GM18498 (cell line): ENCODE measurements around the gene DAW1.
"Not testable (repeated sequence)": the region's sequence is repeated elsewhere in the genome, so short reads cannot be mapped to it uniquely, and the experiment has no call there.

ENCODE experiments used
- ATAC-seq: cut with Tn5 transposase; IDR thresholded peaks from one replicate; pipeline ENCODE4 v1.9.1; 2021; ENCODE audit warnings: mild to moderate bottlenecking, moderate library complexity; ENCODE audit not compliant: unreplicated experiment

DAW1 gene, protein sequence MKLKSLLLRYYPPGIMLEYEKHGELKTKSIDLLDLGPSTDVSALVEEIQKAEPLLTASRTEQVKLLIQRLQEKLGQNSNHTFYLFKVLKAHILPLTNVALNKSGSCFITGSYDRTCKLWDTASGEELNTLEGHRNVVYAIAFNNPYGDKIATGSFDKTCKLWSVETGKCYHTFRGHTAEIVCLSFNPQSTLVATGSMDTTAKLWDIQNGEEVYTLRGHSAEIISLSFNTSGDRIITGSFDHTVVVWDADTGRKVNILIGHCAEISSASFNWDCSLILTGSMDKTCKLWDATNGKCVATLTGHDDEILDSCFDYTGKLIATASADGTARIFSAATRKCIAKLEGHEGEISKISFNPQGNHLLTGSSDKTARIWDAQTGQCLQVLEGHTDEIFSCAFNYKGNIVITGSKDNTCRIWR

DNA sequence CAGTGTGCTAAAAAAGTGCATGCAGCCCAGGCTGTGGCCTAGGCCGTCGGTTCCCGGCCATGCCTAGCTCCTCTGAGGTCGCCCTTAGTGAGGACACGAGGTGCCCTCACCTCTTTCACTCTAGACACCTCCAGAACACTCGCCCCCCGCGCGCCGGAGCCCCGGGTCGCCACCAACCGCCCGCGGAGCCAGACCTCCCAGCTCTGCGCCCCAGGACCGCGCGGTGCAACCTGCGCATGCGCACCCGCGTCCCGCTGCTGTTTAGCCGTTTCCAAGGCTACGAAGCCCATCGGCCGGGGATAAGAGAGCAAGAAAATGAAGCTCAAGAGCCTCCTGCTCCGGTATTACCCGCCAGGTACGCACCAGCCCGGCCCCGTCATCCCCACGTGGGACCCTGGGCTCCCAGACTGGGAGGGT is at the start of gene DAW1:
Gene DAW1, plus strand, starts transcription at position 257 of the 417 bp plus-strand sequence. Its CDS starts 59 bp downstream, at position 316.
- ATAC-seq = peak; percentile 61

DNA sequence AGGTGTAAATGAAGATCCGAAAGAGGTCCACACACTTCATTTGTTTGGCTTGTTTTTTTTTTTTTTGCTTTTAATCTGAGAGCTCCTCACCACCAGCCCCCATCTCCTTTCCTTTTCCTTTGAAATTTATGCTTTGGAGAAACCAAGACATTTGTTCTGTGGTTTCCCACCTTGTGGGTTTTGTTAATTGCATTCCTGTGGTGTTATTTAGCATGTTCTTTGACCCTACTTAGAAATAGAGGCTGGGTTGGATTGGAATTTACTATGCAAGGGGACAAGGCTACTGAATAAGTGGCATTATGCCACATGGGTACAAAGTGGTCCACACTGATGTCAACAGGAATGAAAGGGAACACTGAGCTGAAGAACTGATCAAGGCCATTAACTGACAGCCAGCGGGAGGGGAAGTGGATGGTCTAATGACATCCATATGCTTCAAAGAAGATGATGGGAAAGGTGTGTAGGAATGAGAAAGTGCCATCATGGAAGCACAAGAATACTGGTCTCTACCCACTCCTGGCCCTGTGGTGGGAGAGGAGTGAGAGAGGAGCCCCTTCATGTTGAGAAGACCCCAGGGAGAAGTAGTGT is 48.9 kb upstream of the DAW1 start:
- no peak for ATAC-seq

DNA sequence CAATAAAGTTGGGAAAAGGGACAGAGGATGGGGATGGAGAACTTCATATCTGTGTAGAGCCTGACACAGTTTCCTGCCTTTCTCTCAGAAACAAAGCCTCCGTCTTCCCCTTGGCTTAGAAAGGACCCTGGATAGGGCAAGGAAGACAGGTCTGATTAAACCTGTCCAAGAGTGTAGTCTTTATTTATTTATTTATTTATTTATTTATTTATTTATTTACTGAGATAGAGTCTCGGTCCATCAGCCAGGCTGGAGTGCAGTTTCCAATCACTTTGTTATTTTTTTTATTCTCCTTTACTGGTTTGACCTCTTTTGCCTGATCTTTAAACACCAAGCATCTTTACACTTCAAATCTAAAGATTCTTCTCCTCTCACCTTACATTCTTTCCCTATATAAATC is 47.5 kb upstream of the DAW1 start:
- no peak for ATAC-seq

DNA sequence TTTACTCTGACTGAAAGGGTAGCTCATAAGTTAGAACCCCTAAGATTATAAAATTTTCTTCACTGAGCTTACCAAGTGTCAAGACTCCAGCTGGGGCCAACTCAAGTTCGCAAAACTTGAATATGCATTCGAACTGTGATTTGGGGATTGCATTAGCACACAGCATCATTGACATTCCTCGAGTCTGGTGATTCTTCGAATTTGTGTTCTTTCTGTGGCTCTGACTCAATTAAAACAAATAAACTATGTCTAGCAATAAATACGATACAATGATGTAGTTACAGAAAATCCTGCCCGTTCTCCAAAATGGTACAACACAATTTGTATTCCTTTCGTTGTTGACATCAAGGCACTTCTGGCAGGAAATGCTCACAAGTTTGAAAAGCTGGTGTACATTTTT is 46.7 kb upstream of the DAW1 start:
- no peak for ATAC-seq

DNA sequence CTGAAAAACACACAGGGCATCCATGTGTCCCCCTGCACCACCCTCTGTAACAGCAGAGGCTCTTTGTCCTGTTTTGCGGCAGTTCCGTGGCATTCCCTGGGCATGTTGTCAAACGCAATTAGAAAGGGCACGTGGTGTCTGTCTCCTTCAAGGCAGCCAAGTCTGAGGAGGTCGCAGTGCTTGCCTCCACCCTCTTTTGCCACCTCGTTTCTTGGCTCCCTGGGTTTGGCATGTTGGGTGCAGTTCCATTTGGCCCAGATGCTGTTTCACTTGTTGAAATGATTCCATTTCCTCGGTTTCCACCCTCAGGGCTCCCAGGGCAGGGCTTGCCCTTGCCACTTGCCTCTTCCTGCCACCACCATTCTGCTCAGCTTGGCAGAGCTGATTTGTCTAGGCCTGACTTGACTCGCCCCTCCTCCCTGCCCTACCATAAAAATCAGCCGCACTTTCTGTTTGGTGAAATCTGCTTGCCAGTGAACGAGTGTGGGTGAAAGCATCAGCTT is 45.4 kb upstream of the DAW1 start:
- no peak for ATAC-seq

DNA sequence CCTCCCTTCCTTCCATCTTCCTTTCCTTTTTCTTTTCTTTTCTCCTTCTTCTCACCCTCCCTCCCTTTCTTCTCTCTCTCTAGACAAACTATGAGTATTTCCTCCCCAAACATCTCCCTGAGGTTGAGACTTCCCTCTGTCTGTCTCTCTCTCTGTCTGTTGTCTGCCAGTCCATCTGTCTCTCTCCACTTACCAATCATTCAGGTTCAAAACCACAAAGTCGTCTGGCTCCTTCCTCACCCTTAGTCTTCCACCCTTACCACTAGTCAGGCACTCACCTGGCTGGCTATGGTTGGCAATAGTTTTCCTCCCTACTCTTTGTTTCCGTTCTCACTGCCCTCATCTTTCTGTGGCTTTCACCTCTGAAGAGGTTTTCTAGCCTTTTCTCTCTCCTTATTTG is 44.9 kb upstream of the DAW1 start:
- no peak for ATAC-seq

DNA sequence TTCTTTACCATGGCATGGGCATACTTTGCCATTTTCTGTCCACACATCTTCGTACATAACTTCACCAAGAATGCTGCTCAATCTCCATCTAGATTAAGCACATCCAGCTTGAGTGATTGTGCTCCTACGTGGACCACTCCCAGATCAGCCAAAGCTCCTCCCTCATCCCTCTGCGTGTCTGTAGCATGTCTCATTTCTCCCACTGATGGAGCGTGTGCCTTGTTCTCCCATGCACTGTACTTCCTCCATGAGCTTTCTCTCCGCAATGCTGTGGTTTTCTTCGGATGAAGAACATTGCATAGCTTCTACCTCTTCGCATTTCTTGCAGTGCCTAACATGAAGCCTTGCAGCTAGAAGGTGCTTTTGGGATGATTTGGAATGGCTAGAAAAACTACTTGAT is 44.3 kb upstream of the DAW1 start:
- no peak for ATAC-seq

DNA sequence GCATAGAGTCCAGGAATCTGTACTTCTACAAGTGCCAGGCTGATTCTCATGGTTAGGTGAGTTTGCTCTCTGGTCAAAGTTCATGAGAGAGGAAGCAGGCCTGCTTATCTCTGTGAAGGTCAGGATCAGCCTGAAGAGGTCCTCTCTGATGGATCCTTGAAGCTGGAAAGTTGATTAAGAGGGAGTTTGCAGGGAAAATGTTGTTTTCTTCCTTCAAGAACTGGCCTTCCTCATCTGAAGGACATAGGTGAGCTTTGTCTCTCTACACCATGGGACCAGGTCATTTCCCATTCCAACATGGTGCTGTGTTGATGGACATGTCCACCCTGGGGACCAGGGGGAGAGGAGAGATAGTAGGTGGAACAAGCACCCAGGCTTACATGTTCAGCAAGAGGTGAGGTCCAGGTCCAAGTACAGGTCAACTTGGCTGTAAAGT is 42.9 kb upstream of the DAW1 start:
- ATAC-seq = no peak

DNA sequence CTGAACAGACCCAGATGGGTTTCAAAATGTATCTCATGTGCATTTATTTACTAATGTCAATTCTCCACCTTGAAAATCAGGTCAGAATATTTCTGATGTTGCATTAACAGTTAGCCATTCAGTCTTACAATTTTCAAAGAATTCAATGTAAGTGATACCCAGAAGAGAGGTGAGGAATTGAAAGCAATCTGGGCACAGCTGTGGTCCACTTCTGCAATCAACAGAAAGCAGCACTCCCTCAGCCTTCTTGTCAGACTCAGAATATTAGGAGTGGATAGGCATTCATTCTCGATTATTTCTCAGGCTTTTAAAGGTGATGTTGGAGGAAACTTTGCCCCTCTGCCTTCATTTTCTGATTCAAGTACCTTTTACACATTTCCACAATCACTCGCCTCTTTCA is 42.1 kb upstream of the DAW1 start:
- peak; percentile 73 for ATAC-seq

DNA sequence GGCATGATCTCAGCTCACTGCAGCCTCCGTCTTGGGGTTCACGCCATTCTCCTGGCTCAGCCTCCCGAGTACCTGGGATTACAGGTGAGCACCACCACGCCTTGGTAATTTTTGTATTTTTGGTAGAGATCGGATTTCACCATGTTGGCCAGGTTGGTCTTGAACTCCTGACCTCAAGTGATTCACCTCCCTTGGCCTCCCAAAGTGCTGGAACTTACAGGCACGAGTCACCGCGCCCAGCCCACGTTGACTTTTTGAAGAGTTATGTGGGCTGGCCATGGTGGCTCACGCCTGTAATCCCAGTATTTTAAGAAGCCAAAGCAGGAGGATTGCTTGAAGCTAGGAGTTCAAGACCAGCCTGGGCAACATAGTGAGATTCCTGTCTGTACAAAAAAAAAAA is 37.0 kb upstream of the DAW1 start:
- no peak for ATAC-seq

DNA sequence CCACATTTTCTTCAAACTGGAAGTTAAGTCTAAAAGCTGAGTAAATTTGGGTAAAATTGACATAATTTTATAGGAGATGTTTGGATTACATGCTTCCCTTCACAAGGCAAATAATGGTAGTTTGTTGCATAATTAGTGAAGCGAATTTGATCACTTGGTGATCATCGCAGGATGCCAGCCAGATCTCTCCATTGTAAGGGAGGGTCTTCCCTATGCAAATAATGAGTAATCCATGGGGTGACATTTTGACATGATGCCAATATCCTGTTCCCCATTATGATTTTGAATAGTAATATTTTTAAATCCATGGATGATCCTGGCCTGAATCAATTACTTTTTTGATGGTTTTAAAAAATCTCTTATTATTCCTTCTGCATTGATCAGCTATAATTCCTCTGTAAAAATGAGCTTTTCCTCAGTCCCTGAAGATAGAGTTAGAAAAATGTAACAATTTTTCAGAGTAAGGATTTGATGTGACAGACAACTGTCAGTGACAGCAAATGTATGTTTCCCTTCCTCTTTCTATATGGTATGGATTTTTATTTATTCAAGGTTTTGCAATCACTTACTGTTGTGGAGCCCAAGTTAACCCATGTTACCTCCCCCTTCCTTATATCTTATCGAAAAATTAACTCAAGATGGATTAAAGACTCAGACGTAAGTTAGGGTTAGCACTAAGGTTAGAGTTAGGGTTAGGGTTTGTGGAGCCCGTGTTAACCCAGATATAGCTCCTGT is 36.3 kb upstream of the DAW1 start:
- no peak for ATAC-seq

DNA sequence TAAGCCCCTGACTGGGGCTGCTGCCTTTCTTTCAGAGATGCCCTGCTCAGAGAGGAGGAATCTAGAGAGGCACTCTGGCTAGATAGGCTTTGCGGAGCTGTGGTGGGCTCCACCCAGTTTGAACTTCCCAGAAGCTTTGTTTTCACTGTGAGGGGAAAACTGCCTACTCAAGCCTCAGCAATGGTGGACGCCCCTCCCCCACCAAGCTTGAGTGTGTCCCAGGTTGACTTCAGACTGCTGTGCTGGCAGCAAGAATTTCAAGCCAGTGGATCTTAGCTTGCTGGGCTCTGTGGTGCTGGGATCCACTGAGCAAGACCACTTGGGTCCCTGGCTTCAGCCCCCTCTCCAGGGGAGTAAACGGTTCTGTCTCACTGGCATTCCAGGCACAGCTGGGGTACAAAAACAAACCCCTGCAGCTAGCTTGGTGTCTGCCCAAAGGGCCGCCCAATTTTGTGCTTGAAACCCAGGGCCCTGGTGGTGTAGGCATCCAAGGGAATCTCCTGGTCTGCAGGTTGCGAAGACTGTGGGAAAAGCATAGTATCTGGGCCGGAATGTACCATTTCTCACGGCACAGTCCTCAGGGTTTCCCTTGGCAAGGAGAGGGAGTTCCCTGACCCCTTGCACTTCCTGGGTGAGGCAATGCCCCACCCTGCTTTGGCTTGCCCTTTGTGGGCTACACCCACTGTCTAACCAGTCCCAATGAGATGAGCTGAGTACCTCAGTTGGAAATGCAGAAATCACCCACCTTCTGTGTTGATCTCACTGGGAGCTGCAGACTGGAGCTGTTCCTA is 31.9 kb upstream of the DAW1 start:
- not testable (repeated sequence) for ATAC-seq

DNA sequence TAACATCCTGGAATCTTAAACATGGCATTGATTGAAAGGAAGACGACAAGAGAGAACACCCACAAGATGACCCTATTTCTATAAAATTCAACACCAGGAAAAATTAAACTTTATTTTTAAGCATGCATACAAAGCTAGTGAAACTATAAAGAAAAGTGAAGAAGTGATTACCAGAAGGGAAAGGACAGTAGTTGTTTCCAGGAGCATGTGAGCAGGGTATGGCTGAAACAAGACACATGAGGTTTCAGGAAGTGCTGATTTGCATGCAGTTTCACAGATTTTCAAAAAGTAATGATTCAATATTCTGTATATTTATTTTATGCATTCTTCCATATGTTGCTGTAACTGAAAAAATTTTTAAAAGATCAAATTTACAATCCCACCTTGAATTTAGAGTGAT is 24.6 kb upstream of the DAW1 start:
- peak; percentile 78 for ATAC-seq

DNA sequence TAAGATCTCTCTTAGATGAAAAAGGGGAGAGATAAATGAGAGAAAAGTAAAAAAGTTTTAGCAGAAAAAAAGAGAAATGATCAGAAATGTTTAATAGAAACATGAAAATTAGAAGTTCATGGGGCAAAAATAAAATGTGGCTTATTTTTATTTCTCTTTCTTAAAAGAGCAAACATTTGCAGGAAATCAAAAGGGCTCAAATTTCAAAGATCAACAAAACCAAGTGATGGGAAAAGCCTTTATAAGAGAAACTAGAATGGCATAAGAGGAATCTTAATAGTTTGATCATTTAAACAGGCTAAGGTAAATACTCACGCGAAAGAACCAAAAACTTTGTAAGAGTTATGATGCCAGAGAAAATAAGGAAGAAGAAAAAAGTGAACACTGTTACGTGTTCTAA is 23.3 kb upstream of the DAW1 start:
- no peak for ATAC-seq

DNA sequence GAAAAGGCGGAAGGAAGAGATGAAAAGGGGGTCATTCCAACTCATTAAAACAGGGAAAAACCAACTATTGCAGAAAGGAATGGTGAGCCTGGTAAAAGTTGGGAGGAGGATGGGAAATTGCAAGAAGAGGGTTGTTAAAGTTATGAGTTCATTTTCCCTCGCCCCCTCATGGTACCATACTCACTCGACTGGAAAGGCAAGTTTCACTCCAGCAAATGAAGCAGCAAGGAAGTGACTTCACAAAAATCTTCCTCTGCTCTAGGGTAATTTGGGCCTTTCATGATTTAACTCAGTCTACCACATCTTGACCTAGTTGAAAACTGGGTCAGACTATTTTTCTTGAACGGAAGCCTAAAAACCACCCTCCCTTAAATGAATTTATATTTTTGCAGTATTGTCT is 22.8 kb upstream of the DAW1 start:
- ATAC-seq = no peak

DNA sequence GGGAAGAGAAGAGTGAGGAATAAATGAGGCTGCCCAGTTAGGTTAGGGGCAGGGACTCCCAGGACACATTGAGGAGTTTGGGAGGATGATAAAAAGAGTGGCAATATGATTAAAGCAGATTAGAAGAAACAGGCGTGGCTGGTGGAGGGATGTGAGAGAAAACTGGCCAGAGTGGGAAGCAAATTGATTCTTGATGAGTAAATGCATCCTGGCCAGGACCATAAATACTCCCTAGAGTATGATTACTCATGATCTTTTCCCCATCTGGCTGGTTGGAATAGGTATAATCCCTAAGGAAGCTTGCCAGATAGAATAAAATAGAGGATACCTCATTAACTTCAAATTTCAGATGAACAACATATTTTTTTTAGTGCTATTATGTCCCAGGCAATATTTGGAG is 21.5 kb upstream of the DAW1 start:
- ATAC-seq = no peak

DNA sequence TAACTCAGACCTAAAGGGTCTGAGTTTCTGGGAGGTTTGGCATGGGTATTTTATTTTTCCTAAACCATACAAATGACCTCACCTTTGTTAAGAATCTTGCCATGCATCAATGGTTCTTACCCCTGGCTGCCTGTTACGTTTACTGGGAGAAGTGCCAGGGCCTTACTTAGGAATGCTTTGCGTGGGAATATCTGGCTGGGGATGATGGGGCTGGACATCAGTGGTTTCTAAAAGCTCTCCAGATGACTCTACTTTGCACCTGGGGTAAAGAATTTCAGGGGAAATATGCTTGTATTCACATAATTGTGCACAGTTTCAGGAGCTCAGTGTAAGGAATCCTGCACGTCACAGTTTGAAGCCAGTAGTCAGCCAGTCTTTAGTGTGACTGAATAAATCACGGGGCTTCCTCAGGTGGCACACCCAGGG is 18.2 kb upstream of the DAW1 start:
- no peak for ATAC-seq

DNA sequence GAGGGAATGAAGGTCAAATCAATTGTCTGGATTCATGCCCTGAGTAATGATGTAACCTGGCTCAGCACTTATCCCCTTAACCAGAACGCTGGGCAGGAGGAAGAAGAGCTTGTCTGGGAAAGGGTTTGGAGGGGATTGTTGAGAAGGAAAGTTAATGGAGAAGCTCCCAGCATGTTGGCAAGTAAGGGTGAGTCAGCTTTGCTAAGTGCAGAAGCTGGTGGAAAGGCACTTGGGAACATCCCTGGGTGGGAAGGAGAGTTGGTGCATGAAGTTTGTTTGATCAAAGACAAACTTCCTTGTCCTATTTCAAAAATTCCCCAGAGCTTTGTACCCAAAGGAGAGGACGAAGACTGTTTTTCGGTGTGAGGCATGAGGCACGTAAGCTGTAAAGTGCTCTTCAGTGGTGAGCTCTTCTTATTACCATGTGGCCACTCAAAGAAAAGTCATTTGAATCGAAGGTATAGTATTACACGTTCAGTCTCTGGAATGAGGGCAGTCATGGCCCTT is 17.6 kb upstream of the DAW1 start:
- no peak for ATAC-seq

DNA sequence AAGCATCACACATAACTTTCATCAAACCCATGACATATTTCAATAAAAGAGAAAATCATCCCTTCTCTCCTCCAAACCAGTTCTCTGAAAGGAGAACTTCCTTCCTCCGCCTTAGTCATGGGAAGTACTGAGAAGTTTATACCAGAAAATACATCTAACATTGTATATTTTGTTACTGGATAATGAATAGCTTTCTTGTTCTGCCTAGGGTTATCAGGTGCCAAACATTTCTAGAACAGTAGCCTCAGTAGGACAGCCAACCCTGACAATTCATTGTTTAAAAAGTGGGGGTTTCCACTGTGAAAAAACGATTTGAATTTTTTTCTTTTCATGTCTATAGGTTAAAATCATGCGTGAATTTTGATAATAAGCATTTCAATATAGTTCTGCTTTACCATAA is 16.0 kb upstream of the DAW1 start:
- ATAC-seq = no peak

DNA sequence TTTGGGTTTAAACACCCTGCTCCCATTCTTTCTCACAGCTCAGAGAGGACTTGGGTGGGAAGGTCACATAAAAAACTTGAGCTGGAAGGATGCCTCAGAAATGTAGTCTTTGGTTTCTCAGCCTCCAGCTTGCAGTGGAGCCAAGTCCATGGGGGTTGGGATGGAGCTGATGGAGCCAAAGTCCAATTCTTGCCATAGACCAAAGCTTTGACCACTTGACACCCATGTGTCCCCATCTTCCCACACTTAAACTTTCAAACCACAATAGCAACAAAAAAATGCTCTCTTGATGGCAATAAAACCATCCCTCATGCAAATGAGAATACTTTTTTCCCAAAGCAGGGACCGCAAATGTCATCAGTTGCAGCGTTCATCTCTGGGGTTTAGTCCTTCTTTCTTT is 14.7 kb upstream of the DAW1 start:
- ATAC-seq = no peak

DNA sequence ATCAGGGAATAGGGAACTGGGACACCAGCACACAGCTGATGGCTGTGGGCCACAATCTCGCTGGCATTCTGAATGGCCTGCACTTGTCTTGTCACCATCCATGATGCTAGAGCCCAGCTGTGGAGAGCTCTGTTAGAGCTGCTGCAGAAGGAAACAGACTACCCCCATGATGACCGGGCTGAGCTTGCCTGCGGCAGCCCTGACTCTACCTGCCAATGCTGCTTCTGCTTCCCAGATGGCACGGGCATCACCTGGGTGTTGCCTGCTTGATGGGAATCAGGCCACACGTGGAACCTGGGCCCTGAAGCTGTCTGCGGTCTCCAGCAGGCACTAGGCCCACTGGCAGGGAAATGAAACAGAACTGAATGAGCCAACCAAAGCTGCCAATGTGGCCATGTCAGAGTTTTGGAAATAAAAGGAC is 11.2 kb upstream of the DAW1 start:
- ATAC-seq = no peak
